NCI-H2196 (cell line): Measurements from ENCODE around the gene KRT40.

Experiments
- DNase-seq: peaks from one replicate; lab custom pipeline; 2025; ENCODE audit not compliant: unreplicated experiment; lab: John Stamatoyannopoulos, UW

Gene KRT40

DNA sequence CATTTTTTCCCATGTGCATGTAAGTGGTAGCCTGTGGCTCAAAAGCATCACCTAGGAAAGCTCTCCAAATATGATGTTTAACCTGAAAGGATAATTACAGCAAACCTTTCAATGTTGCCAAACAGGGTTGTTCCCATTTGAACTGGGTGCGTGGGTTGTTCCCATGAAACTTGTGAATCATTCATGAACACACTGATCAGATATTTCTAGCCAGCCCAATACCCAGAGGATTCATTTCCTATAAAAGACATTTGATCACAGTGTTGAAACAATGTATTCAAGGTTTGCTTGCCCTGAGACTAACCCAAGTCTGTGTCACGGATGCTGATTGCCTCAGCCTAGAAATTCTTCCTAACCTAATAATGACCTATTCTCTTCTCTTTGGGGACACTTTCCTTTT, 30.2 kb downstream of the KRT40 start:
- no peak for DNase-seq

- DNase-seq: no peak
These were observed 31.5 kb downstream of the KRT40 start for GRCh38 chr17:40952661-40953060.

DNA sequence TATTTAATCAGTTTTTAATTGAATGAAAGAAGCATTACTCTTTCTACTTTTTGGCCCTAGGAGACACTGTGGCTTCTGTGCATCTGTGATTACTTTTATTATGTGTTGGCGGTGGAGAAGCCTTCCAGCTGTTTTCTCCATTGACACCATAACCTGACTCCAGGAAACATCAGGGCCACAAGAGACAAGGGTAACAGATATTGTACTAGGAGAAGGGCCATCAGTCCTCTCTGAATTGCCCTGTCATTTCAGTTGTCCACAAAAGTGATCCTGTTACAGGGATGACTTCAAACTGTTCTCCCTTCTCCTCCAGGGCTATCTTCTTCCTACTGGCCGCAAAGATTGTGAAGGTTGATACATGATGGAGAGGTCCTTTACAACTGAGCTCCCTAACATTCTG, 32.0 kb downstream of the KRT40 start:
- no peak for DNase-seq

GRCh38 chr17:40951011-40951622, 33.0 kb downstream of the KRT40 start:
- no peak for DNase-seq

DNA sequence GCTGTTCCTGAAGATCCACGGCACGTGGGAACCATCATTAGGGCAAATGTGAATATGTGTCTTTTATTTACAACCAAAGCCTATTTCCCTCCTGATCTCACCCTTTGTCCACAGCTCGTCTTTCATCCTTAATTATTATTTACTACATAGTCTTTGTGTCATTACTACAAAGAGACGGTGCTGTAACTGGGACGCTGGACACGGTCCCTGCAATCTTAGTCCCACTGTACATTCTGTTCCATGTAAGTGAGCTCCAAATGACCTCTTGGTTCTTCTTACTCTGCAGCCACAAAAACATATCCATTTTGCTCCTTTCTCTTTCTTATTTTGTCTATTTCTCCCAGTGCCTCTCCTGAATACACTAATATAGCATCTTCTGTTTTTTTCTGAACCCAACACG, 34.0 kb downstream of the KRT40 start:
- no peak for DNase-seq

DNA sequence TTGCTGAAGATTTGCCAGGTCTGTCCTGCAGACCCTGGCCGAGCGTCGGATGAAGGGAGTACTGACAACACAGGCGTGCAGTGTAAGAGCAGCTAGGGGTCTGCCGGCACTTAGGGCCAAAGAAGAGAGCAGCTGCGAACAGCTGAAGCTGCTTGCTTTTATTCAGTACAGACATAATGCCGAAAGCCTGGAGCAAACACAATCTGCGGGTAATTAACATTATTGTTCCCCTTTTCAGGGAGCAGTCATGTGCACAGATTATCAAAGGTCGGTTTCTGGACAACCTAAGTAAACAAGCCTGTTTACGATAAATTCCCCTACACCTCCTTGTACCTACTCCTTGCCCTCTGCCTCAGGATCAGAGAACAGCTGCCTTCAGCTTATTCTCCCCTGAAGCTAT, 34.7 kb downstream of the KRT40 start:
- no peak for DNase-seq

- no peak for DNase-seq
These were observed 36.2 kb downstream of the KRT40 start for GRCh38 chr17:40947929-40948328.

DNA sequence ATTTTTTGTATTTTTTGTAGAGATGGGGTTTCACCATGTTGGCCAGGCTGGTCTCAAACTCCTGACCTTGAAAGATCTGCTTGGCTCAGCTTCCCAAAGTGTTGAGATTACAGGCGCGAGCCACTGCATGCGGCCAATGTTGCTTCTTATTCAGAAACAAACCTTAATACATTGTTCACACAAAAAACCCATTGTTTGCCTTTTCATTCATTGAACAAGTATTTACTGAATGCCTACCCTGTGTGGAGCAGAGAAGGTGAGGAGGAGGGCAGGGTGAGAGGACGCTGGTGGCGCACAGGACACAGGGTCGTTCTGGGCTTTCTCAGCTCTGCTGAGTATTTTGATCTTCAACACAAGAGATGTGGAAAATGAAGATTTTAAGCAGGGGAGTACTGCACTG, 38.7 kb downstream of the KRT40 start:
- DNase-seq: no peak

DNA sequence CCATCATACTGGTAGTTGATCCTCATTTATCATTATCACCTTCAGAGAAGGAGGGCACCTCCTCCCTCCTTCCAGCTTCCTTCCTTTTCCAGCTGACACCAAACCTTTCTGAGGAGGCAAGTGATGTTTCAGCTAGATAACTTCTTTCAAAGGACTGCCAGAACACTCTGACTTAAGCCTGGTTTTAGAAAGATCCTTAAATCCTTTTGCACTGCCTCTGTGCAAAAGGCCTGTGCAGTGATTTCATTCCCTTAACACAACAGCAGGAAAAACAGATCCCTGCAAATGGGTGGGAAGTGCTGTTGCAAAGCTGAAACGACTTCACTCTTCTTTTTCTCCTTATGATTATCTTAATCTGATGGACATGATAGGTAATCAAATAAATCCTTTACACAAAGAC, 39.6 kb downstream of the KRT40 start:
- DNase-seq: no peak

DNA sequence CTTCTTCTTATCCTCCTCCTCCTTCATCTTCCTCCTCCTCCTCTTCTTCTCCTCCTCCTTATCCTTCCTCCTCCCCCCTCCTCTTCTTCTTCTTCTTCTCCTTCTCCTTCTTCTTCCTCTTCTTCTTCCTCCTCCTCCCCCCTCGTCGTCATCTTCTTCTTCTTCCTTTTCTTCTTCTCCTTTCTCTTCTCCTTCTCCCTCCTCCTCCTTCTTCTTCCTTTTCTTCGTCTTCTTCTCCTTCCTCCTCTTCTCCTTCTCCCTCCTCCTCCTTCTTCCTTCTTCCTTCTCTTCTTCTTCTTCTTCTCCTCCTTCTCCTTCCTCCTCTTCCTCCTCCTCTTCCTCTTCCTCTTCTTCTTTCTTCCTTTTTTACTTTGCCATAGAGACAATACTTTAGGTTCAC, 41.6 kb downstream of the KRT40 start:
- DNase-seq: no peak

DNA sequence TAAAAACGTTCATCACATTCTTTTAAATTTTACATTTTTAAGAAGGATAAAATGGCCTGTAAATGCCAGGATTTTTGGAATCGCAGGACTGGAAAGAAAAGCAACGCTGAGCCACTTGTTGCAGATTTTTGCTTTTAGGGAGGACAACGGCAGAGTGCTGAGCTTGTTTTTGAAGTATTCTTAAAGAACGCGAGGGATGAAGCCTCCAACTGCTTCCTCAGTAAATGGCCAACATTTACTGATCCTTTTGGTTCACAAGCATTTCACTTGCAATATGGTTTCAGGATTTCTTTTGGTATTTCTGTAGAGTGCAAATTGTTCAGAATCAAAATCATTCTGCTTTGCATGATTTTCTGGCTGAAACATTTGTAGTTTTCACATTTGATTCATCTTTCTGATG, 43.9 kb downstream of the KRT40 start:
- no peak for DNase-seq

GRCh38 chr17:40938981-40939380, 45.1 kb downstream of the KRT40 start:
- no peak for DNase-seq

DNA sequence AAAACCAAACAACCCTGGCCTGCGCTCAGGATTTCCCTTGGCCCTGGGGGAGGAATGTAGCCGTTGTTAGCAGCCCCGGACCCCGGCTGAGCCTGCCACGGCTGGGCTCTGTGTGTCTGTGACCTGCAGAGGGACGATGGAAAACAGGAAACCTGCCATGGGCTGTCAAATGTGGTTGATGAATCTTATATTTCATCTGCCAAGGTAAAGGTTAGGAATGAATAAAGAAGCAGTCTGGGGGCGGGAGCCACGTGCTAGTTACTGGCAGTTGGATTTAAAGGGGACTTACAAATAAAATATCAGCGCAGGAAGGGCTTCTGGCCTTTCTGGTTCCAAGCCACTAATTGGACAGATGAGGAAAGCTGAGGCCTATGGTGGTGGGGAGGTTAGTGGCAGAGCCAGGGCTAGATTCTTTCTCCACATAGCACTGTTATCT, 46.7 kb downstream of the KRT40 start, which contains the start of gene KRT23:
Gene KRT23, minus strand, starts transcription at position 263 of the 436 bp plus-strand sequence. CDS start 1,043 bp downstream, outside the sequence.
- no peak for DNase-seq

GRCh38 chr17:40936976-40937375, 47.1 kb downstream of the KRT40 start:
- no peak for DNase-seq

- no peak for DNase-seq
These were observed 47.6 kb downstream of the KRT40 start for GRCh38 chr17:40936437-40936971.

DNA sequence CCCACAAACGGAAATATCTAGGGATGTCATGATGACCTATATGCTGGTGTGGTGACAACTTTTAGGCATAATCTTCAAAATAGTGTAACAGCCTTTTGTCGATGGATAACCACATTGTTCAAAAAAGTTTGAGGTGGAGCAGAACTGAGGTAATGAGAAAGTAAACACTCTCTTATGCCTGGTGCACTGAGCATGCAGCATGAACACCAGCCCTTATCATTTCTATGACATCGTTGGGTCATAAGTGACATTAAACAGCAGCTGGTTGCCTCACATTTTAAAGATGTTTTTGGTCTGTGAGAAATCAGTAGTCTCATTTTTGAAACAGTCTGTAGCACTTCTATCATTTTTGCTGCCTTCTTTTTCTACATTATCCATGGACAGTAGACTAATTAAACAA, 48.5 kb downstream of the KRT40 start:
- no peak for DNase-seq

GRCh38 chr17:40932608-40933007, 51.5 kb downstream of the KRT40 start:
- no peak for DNase-seq

DNA sequence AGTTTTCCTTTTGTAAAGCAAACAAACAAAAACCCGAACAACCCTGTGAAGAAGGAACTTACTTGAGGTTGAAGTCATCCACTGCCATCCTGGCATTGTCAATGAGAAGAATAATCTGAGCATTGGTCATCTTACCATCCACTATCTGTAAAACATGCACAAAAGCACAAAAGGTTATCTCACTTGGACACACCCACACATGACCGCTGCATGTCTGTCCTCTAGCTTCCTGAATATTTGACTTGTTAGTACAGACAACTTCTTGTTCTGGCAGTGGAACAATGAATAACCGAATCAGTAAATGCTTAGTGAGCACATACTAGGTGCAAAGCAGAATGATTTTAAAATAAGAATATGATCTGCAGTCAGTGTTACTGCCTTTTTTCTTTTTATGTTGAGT, 52.8 kb downstream of the KRT40 start:
- DNase-seq: no peak
